ENCODE data around the gene DEPP1. TPM values are rescaled to one million over a fixed set of nuclear protein-coding genes. Genes with fewer than 3 reads are reported as not detected.

DEPP1 gene
- total and polyA plus RNA-seq, 2 of the 13 experiments (the other 11 are each of a cell fraction or from before 2014, with no cell fraction given) = 14.8 to 270 TPM

- no peak for TF ChIP-seq ZNF383 (CRISPR knock-in tag; IDR thresholded peaks at IDR 0.05; ENCODE audit: borderline replicate concordance)
- TF ChIP-seq POLR2A (IDR thresholded peaks at IDR 0.05; ENCODE audit: insufficient read depth in 1 of 2, low read depth in 2 of 2, low read length in 2 of 2) = peak in 1 of 2 experiments; percentile 100; a peak in 2 of 4 replicates
- TF ChIP-seq TBX3 (IDR thresholded peaks at IDR 0.05; ENCODE audit: borderline replicate concordance) = peak; percentile 50; the same call in 1 of the 2 replicates
- TF ChIP-seq, protein P1, sequence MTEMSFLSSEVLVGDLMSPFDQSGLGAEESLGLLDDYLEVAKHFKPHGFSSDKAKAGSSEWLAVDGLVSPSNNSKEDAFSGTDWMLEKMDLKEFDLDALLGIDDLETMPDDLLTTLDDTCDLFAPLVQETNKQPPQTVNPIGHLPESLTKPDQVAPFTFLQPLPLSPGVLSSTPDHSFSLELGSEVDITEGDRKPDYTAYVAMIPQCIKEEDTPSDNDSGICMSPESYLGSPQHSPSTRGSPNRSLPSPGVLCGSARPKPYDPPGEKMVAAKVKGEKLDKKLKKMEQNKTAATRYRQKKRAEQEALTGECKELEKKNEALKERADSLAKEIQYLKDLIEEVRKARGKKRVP (CRISPR knock-in tag; IDR thresholded peaks at IDR 0.05) = peak in 1 of 2 experiments; percentile 82; a peak in 1 of 4 replicates
- TF ChIP-seq, protein P2, sequence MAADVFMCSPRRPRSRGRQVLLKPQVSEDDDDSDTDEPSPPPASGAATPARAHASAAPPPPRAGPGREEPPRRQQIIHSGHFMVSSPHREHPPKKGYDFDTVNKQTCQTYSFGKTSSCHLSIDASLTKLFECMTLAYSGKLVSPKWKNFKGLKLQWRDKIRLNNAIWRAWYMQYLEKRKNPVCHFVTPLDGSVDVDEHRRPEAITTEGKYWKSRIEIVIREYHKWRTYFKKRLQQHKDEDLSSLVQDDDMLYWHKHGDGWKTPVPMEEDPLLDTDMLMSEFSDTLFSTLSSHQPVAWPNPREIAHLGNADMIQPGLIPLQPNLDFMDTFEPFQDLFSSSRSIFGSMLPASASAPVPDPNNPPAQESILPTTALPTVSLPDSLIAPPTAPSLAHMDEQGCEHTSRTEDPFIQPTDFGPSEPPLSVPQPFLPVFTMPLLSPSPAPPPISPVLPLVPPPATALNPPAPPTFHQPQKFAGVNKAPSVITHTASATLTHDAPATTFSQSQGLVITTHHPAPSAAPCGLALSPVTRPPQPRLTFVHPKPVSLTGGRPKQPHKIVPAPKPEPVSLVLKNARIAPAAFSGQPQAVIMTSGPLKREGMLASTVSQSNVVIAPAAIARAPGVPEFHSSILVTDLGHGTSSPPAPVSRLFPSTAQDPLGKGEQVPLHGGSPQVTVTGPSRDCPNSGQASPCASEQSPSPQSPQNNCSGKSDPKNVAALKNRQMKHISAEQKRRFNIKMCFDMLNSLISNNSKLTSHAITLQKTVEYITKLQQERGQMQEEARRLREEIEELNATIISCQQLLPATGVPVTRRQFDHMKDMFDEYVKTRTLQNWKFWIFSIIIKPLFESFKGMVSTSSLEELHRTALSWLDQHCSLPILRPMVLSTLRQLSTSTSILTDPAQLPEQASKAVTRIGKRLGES (CRISPR knock-in tag; IDR thresholded peaks at IDR 0.05; ENCODE audit: borderline replicate concordance) = 0 out of 2 replicates have a peak, but pooled peaks have one; percentile 64
- TF ChIP-seq ZNF335 (CRISPR knock-in tag; IDR thresholded peaks at IDR 0.05) = peak; percentile 94
- TF ChIP-seq, protein P3, sequence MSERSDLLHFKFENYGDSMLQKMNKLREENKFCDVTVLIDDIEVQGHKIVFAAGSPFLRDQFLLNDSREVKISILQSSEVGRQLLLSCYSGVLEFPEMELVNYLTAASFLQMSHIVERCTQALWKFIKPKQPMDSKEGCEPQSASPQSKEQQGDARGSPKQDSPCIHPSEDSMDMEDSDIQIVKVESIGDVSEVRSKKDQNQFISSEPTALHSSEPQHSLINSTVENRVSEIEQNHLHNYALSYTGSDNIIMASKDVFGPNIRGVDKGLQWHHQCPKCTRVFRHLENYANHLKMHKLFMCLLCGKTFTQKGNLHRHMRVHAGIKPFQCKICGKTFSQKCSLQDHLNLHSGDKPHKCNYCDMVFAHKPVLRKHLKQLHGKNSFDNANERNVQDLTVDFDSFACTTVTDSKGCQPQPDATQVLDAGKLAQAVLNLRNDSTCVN (CRISPR knock-in tag; IDR thresholded peaks at IDR 0.05; ENCODE audit: borderline replicate concordance) = peak; percentile 81; the same call in 1 of the 2 replicates
- TF ChIP-seq ZNF687 (CRISPR knock-in tag; IDR thresholded peaks at IDR 0.05) = peak; percentile 86
- peak; percentile 74; the same call in 1 of the 2 replicates for TF ChIP-seq ZNF724P (CRISPR knock-in tag; IDR thresholded peaks at IDR 0.05; ENCODE audit: borderline replicate concordance)
- TF ChIP-seq, protein P4, sequence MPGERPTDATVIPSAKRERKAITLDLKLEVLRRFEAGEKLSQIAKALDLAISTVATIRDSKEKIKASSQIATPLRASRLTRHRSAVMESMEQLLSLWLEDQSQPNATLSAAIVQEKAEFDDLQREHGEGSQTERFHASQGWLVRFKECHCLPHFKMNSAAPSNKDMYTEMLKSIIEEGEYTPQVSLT (CRISPR knock-in tag; IDR thresholded peaks at IDR 0.05; ENCODE audit: borderline replicate concordance, low read depth) = peak; percentile 15; the same call in 1 of the 2 replicates
- TF ChIP-seq SRF (IDR thresholded peaks at IDR 0.05; ENCODE audit: low read depth, low read length) = peak; percentile 97
- TF ChIP-seq SAP130 (CRISPR knock-in tag; IDR thresholded peaks at IDR 0.05; ENCODE audit: low read depth) = peak; percentile 94
- TF ChIP-seq ZNF329 (CRISPR knock-in tag; IDR thresholded peaks at IDR 0.05; ENCODE audit: low read depth) = no peak; the same call in 1 of the 2 replicates
- no peak for TF ChIP-seq TFDP1 (CRISPR knock-in tag; IDR thresholded peaks at IDR 0.05; ENCODE audit: borderline replicate concordance)
- no peak; the same call in 1 of the 2 replicates for TF ChIP-seq ZNF629 (CRISPR knock-in tag; conservative IDR thresholded peaks at IDR 0.05)
- TF ChIP-seq RCOR2 (CRISPR knock-in tag; IDR thresholded peaks at IDR 0.05) = peak; percentile 66; the same call in 1 of the 2 replicates
- TF ChIP-seq THYN1 (CRISPR knock-in tag; IDR thresholded peaks at IDR 0.05; ENCODE audit: borderline replicate concordance, low read depth) = no peak; the same call in 1 of the 2 replicates
These were observed at the start of gene DEPP1 (continued) for GRCh38 chr10:44978570-44979280.
